Adipocyte (in vitro differentiated cells): Measurements from ENCODE around the gene CFAP46.
"Not testable (repeated sequence)": the region's sequence is repeated elsewhere in the genome, so short reads cannot be mapped to it uniquely, and the experiment has no call there.

Experiments
- DNase-seq: peaks from one replicate; pipeline ENCODE4 v3.0.0-alpha.2; 2015; ENCODE audit warnings: low read depth
- H3K27me3 ChIP-seq: replicated peaks from 2 replicates; pipeline ENCODE4 v1.7.0; 2013; ENCODE audit warnings: mild to moderate bottlenecking, low read length, moderate library complexity; ENCODE audit not compliant: control insufficient read depth, insufficient read depth
- H3K36me3 ChIP-seq: 2 replicates; pipeline ENCODE4 v1.7.0; 2013; ENCODE audit warnings: low read length, mild to moderate bottlenecking, moderate library complexity; ENCODE audit not compliant: control insufficient read depth, insufficient read depth, severe bottlenecking
- H3K4me1 ChIP-seq: 2 replicates; pipeline ENCODE4 v1.7.0; 2013; ENCODE audit warnings: mild to moderate bottlenecking, low read length, moderate library complexity; ENCODE audit not compliant: control insufficient read depth, insufficient read depth
- H3K4me3 ChIP-seq: 2 replicates; pipeline ENCODE4 v1.7.0; 2013; ENCODE audit warnings: mild to moderate bottlenecking, low read length, moderate library complexity
- H3K9ac ChIP-seq: 2 replicates; pipeline ENCODE4 v1.7.0; 2013; ENCODE audit warnings: mild to moderate bottlenecking, low read length, moderate library complexity
- H3K9me3 ChIP-seq: 2 replicates; pipeline ENCODE4 v1.7.0; 2013; ENCODE audit warnings: mild to moderate bottlenecking, low read length, moderate library complexity; ENCODE audit not compliant: control insufficient read depth

Gene CFAP46

GRCh38 chr10:132897516-132898381 lies 44.6 kb downstream of the CFAP46 start:
- Histone ChIP-seq H3K9me3 (peaks cover 29% of the 10 kb centered on the region), H3K4me3 (no peak overlapping the region), H3K4me1 (peaks cover 5% of the 10 kb centered on the region), H3K9ac (no peak overlapping the region), H3K27me3 (peaks cover 48% of the 10 kb centered on the region), H3K36me3 (no peaks in the 10 kb centered on the region)
- DNase-seq = no peak

GRCh38 chr10:132893786-132894185 lies 48.6 kb downstream of the CFAP46 start:
- H3K4me1 ChIP-seq, DNase-seq: not testable (repeated sequence)
- H3K27me3 ChIP-seq = peaks cover 67% of the 10 kb centered on the region

GRCh38 chr10:132893090-132893489 lies 49.3 kb downstream of the CFAP46 start:
- Histone ChIP-seq H3K4me3 (no peak overlapping the region), H3K9ac (no peak overlapping the region), H3K27me3 (peaks cover 67% of the 10 kb centered on the region), H3K36me3 (no peaks in the 10 kb centered on the region), H3K9me3 (peaks cover 4% of the 10 kb centered on the region), H3K4me1 (peaks cover 5% of the 10 kb centered on the region)
- DNase-seq = no peak

More at GRCh38 chr10:132893786-132894185, 48.6 kb downstream of the CFAP46 start:
- not testable (repeated sequence) for H3K9me3 ChIP-seq, H3K36me3 ChIP-seq, H3K4me3 ChIP-seq, H3K9ac ChIP-seq

GRCh38 chr10:132892004-132892403 lies 50.4 kb downstream of the CFAP46 start:
- DNase-seq = peak; percentile 80
- Histone ChIP-seq H3K36me3 (no peaks in the 10 kb centered on the region), H3K4me3 (no peak overlapping the region), H3K9ac (no peak overlapping the region), H3K27me3 (peaks cover 67% of the 10 kb centered on the region), H3K4me1 (peaks cover 5% of the 10 kb centered on the region), H3K9me3 (peaks cover 4% of the 10 kb centered on the region)

GRCh38 chr10:132891368-132891767 lies 51.0 kb downstream of the CFAP46 start:
- Histone ChIP-seq H3K27me3 (peaks cover 64% of the 10 kb centered on the region), H3K9me3 (peaks cover 4% of the 10 kb centered on the region), H3K9ac (no peak overlapping the region), H3K4me1 (peaks cover 5% of the 10 kb centered on the region), H3K4me3 (no peak overlapping the region), H3K36me3 (no peaks in the 10 kb centered on the region)
- DNase-seq = peak; percentile 64

- H3K4me1 ChIP-seq = peaks cover 5% of the 10 kb centered on the region
- H3K4me3 ChIP-seq = no peak overlapping the region
- H3K36me3 ChIP-seq = no peaks in the 10 kb centered on the region
- no peak overlapping the region for H3K9ac ChIP-seq
- no peak for DNase-seq
- H3K27me3 ChIP-seq = peaks cover 60% of the 10 kb centered on the region
- no peaks in the 10 kb centered on the region for H3K9me3 ChIP-seq
Observed at GRCh38 chr10:132890301-132890700, 52.1 kb downstream of the CFAP46 start.

- DNase-seq = no peak
- Histone ChIP-seq H3K9me3 (no peaks in the 10 kb centered on the region), H3K27me3 (peaks cover 55% of the 10 kb centered on the region)
Observed at GRCh38 chr10:132889556-132889955, 52.8 kb downstream of the CFAP46 start.

GRCh38 chr10:132888898-132889490 lies 53.4 kb downstream of the CFAP46 start:
- peaks cover 5% of the 10 kb centered on the region for H3K4me1 ChIP-seq
- no peaks in the 10 kb centered on the region for H3K36me3 ChIP-seq
- DNase-seq = no peak
- H3K9me3 ChIP-seq = no peaks in the 10 kb centered on the region
- no peak overlapping the region for H3K9ac ChIP-seq
- no peak overlapping the region for H3K4me3 ChIP-seq
- H3K27me3 ChIP-seq = peaks cover 54% of the 10 kb centered on the region

More at GRCh38 chr10:132889556-132889955, 52.8 kb downstream of the CFAP46 start:
- no peaks in the 10 kb centered on the region for H3K36me3 ChIP-seq
- peaks cover 5% of the 10 kb centered on the region for H3K4me1 ChIP-seq
- no peak overlapping the region for H3K9ac ChIP-seq
- H3K4me3 ChIP-seq = no peak overlapping the region

- peaks cover 54% of the 10 kb centered on the region for H3K27me3 ChIP-seq
- H3K9ac ChIP-seq, H3K9me3 ChIP-seq, H3K36me3 ChIP-seq, H3K4me1 ChIP-seq, DNase-seq, H3K4me3 ChIP-seq: not testable (repeated sequence)
Observed at GRCh38 chr10:132888446-132888845, 53.9 kb downstream of the CFAP46 start.

GRCh38 chr10:132886211-132887099 lies 55.9 kb downstream of the CFAP46 start:
- Histone ChIP-seq H3K9ac (no peak overlapping the region), H3K27me3 (peaks cover 43% of the 10 kb centered on the region), H3K4me3 (no peak overlapping the region), H3K4me1 (no peaks in the 10 kb centered on the region), H3K36me3 (no peaks in the 10 kb centered on the region), H3K9me3 (no peaks in the 10 kb centered on the region)
- no peak for DNase-seq
